GM19025 (cell line): Measurements from ENCODE around the gene MTCL3.

Experiments used
- ATAC-seq: cut with Tn5 transposase; IDR thresholded peaks from one replicate; pipeline ENCODE4 v1.9.1; 2021; ENCODE audit warnings: mild to moderate bottlenecking, low read depth, moderate library complexity; ENCODE audit not compliant: unreplicated experiment

The MTCL3 gene

GRCh38 chr6:127475135-127475822, 43.9 kb downstream of the MTCL3 start:
- no peak for ATAC-seq

- no peak for ATAC-seq
Observed at GRCh38 chr6:127471379-127472255, 47.5 kb downstream of the MTCL3 start.

- ATAC-seq: no peak
Observed at GRCh38 chr6:127468936-127469335, 50.2 kb downstream of the MTCL3 start.

GRCh38 chr6:127466416-127466815, 52.7 kb downstream of the MTCL3 start:
- no peak for ATAC-seq

GRCh38 chr6:127464881-127465459, 54.2 kb downstream of the MTCL3 start:
- peak; percentile 85 for ATAC-seq

GRCh38 chr6:127464161-127464880, 54.8 kb downstream of the MTCL3 start:
- no peak for ATAC-seq

GRCh38 chr6:127463056-127463455, 56.1 kb downstream of the MTCL3 start:
- no peak for ATAC-seq

GRCh38 chr6:127462376-127462775, 56.8 kb downstream of the MTCL3 start:
- ATAC-seq: no peak

GRCh38 chr6:127460465-127460864, 58.7 kb downstream of the MTCL3 start:
- no peak for ATAC-seq

- ATAC-seq: no peak
Observed at GRCh38 chr6:127459231-127459641, 59.9 kb downstream of the MTCL3 start, which contains the start of gene KIAA0408. TSS of gene KIAA0408 (minus strand) at chr6:127459389. CDS start at chr6:127453981, 5,408 bp downstream.

GRCh38 chr6:127458817-127459216, 60.3 kb downstream of the MTCL3 start:
- no peak for ATAC-seq

GRCh38 chr6:127458222-127458621, 60.9 kb downstream of the MTCL3 start:
- ATAC-seq: no peak

- ATAC-seq: no peak
Observed at GRCh38 chr6:127457456-127458064, 61.6 kb downstream of the MTCL3 start.

- ATAC-seq: no peak
Observed at GRCh38 chr6:127456465-127456864, 62.7 kb downstream of the MTCL3 start.

- ATAC-seq: no peak
Observed at GRCh38 chr6:127453845-127454619, 65.1 kb downstream of the MTCL3 start.

GRCh38 chr6:127452803-127453202, 66.3 kb downstream of the MTCL3 start:
- no peak for ATAC-seq

GRCh38 chr6:127451388-127451787, 67.7 kb downstream of the MTCL3 start:
- ATAC-seq: no peak

- ATAC-seq: no peak
Observed at GRCh38 chr6:127447780-127448179, 71.4 kb downstream of the MTCL3 start.

GRCh38 chr6:127446356-127446755, 72.8 kb downstream of the MTCL3 start:
- ATAC-seq: no peak
